ENCODE measurements around the gene LONRF2.
"Not testable (repeated sequence)": the region's sequence is repeated elsewhere in the genome, so short reads cannot be mapped to it uniquely, and the experiment has no call there.

The LONRF2 gene

DNA sequence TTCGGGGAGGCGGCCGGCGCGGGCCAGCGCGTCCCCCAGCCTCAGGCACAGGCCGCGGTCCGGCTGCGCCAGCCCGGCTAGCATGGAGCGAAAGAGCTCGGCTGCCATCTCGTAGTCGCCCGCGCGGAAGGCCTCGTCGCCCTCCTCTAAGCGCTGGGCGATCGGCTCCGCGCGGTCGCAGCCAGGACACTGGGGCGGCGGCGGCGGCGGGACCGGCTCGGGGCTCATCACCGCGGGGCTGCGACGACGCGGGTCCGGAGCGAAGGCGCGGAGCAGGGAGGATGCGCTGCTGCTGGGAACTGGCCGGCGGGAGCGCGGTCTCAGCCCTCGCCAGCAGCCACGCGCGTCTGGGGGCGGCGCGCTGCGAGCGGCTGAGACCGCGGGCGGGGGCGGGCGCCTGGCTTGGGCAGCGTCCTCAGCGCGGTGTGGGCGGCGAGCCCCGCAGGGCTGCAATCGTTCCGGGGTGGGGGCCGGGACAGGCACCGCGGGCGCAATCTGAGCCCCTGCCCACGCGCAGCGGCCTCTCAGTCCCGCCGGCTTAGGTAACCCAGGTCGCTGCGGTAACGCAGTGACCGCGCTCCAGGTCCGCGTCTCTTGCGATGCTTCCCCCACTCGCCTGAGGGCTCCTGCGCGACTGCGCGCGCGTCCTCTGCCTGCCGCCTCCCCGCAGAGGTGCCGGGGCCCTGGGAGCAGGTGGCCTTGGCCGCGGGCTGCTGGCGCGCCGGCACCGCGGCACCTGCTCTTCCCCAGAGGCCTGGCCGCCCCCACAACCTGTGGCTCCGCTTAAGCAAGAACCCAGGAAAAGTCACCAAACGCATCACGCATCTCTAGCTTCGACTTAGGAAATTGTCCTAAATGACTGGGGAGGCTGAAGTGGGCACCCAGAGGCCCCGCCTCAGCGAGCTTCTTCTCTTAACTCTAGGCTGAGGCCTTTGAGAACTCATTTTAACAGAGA is at the start of gene LONRF2:
Gene LONRF2, minus strand, starts transcription at position 636 of the 955 bp plus-strand sequence. Its CDS starts 408 bp downstream, at position 228.
- TF ChIP-seq, protein P1, sequence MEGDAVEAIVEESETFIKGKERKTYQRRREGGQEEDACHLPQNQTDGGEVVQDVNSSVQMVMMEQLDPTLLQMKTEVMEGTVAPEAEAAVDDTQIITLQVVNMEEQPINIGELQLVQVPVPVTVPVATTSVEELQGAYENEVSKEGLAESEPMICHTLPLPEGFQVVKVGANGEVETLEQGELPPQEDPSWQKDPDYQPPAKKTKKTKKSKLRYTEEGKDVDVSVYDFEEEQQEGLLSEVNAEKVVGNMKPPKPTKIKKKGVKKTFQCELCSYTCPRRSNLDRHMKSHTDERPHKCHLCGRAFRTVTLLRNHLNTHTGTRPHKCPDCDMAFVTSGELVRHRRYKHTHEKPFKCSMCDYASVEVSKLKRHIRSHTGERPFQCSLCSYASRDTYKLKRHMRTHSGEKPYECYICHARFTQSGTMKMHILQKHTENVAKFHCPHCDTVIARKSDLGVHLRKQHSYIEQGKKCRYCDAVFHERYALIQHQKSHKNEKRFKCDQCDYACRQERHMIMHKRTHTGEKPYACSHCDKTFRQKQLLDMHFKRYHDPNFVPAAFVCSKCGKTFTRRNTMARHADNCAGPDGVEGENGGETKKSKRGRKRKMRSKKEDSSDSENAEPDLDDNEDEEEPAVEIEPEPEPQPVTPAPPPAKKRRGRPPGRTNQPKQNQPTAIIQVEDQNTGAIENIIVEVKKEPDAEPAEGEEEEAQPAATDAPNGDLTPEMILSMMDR (conservative IDR thresholded peaks at IDR 0.05; ENCODE audit: low read depth, low read length) = no peak
- H3K4me3 ChIP-seq (ENCODE audit: low read depth, low read length) = peak within 1 kb of the TSS; percentile 36
- DNase-seq (ENCODE audit: low read depth) = peak; percentile 6

DNA sequence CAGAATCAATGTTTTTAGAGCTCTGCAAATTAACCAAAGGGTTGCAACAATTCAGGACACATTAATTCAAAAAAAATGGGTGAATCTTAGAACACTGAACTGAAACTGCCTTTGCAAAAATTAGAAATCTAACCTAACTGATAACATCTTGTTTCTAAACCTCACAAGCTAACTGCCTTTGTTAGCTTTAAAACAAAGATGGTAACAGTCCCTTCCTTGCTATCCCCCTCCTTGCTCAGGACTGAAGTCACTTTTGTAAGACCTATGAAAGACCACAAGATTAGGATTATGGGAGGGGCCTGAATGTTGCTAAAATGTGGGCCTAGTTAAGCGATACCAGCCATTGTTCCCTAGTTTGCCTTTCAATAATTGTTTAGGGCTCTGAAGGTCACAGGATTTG is 44.9 kb upstream of the LONRF2 start:
- DNase-seq (ENCODE audit: low read depth) = no peak
- no peak overlapping the region for H3K4me3 ChIP-seq (ENCODE audit: low read depth, low read length)
- TF ChIP-seq, protein P1 (conservative IDR thresholded peaks at IDR 0.05; ENCODE audit: low read depth, low read length) = no peak

DNA sequence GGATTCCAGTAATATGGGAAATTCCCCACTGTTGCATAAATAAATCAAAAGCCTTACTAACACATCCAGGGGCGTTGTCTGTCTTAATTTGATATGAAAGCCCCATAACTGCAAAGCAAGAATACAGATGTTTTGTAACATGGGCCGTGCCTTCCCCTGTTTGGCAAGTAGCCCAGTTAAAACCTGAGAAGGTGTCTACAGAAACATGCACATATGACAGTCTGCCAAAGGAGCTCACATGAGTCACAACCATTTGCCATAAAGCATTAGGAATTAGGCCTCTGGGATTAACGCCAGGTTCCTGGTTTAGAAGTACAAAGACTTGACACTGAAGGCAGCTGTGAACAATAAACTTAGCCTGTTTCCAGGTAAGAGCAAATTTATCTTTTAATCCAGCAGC is 43.1 kb upstream of the LONRF2 start:
- H3K4me3 ChIP-seq (ENCODE audit: low read depth, low read length) = no peak overlapping the region
- TF ChIP-seq, protein P1 (conservative IDR thresholded peaks at IDR 0.05; ENCODE audit: low read depth, low read length) = no peak
- peak; percentile 87 for DNase-seq (ENCODE audit: low read depth)

DNA sequence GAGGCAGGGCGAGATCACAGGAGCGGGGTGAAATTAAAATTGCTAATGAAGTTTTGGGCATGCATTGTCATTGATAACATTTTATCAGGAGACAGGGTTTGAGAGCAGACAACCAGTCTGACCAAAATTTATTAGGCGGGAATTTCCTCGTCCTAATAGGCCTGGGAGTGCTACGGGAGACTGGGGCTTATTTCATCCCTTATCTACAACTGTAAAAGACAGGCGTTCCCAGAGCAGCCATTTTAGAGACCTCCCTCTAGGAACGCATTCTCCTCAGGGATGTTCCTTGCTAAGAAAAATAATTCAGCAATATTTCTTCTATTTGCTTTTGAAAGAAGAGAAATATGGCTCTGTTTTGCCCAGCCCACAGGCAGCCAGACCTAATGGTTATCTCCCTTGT is 40.0 kb upstream of the LONRF2 start:
- H3K4me3 ChIP-seq (ENCODE audit: low read depth, low read length); DNase-seq (ENCODE audit: low read depth): not testable (repeated sequence)

DNA sequence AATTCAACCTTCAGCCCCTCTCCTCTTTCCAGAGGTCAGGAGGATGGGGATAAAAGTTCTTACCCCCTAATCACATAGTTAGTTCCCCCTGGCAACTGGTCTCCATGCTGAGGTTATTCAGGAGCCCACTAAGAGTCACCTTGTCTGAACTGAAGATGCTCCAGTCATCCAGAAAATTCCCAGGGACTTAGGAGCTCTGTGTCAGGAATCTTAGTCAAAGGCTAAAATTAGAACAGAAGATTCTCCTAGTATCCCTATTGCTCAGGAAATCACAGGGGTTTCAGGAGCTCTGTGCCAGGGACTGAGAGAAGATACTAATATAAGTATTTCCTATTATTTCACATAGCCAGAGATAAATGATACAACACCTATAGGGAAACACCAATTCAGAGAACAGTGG is 37.3 kb upstream of the LONRF2 start:
- H3K4me3 ChIP-seq (ENCODE audit: low read depth, low read length) = no peak overlapping the region
- TF ChIP-seq, protein P1 (conservative IDR thresholded peaks at IDR 0.05; ENCODE audit: low read depth, low read length) = no peak
- no peak for DNase-seq (ENCODE audit: low read depth)

DNA sequence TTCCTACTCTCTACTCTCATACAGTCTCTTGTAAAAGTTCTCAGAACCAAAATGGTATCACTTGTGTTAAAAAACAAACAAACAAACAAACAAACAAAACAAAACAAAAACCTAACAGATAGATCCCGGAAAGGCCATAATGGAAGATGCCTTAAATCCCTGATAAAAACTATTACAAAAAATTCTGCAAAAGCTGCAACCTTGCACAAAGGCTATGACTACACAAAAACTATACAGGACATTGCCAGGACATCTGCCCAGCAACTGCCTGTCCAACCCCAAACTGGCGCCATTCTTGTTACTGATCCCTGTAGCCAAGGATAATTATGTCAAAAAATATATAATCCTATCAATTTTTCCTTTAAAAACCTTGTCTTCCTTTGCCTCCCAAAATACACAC is 36.3 kb upstream of the LONRF2 start:
- no peak overlapping the region for H3K4me3 ChIP-seq (ENCODE audit: low read depth, low read length)
- TF ChIP-seq, protein P1 (conservative IDR thresholded peaks at IDR 0.05; ENCODE audit: low read depth, low read length) = no peak
- DNase-seq (ENCODE audit: low read depth) = no peak

DNA sequence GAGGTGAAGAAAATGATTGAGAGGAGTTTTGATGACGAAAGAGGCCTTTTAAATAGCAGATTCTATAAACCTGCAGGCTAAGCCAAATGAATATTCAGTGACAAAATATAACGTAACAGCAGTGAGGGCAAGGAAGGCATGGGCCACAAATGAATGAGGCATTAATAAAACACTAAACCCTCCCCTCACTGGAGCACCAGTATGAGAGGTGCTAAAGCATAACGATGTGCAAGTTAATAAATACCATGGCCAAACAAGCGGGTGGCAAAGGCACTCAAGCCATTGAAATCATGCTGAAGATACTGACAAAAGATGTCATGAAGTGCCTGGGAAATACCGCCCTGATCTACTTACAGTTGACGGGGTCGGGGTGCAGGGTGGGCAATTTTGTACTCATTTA is 30.2 kb upstream of the LONRF2 start:
- TF ChIP-seq, protein P1 (conservative IDR thresholded peaks at IDR 0.05; ENCODE audit: low read depth, low read length) = no peak
- DNase-seq (ENCODE audit: low read depth) = no peak
- H3K4me3 ChIP-seq (ENCODE audit: low read depth, low read length) = no peak overlapping the region
